GM19025 (cell line): ENCODE data around the gene JAKMIP1.

Source experiments
- ATAC-seq: cut with Tn5 transposase; IDR thresholded peaks from one replicate; pipeline ENCODE4 v1.9.1; 2021; ENCODE audit warnings: mild to moderate bottlenecking, low read depth, moderate library complexity; ENCODE audit not compliant: unreplicated experiment

JAKMIP1 gene

GRCh38 chr4:6204871-6205566 is 4.7 kb upstream of the JAKMIP1 start:
- no peak for ATAC-seq

DNA sequence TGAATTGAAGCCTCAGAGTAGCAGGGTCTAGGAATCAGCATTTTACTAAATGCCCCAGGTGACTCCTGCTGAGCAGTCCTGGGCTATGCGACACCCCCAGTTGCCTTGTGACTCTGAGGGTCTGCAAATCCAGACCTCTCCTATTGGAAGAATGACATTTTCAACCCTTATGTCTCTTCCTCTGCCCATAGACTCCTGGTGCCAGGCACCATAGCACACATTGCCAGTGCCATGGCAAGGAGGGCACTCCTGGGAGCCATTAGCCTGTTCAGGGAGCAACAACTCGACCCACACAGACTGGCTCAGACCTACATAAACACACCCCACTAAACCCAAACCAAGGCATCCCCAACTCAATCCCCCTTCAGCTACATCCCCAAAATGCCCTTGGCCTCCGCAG is 3.7 kb upstream of the JAKMIP1 start:
- no peak for ATAC-seq

GRCh38 chr4:6201580-6202091 is 1.3 kb upstream of the JAKMIP1 start:
- ATAC-seq: no peak

DNA sequence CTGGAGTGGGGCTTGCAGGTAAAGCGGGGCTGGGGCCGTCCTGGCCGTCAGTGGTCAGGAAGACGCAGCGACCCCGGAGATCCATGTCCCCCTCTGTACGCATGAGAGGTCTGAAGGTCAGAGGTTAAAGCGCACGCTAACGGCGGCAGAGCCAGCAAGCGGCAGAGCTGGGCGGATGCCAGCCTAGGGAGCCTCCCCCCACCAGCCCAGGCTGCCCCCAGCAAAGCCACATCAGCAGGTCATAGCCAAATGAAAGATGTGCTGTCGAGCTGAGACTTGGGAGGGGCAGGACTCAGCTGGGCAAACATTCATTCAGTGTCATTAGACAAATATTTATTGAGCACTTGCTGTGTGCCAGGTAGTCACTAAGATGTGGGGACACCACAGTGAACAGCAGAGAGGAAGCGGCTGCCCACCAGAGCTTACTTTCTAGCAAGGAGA is 593 bp upstream of the JAKMIP1 start:
- ATAC-seq: no peak

DNA sequence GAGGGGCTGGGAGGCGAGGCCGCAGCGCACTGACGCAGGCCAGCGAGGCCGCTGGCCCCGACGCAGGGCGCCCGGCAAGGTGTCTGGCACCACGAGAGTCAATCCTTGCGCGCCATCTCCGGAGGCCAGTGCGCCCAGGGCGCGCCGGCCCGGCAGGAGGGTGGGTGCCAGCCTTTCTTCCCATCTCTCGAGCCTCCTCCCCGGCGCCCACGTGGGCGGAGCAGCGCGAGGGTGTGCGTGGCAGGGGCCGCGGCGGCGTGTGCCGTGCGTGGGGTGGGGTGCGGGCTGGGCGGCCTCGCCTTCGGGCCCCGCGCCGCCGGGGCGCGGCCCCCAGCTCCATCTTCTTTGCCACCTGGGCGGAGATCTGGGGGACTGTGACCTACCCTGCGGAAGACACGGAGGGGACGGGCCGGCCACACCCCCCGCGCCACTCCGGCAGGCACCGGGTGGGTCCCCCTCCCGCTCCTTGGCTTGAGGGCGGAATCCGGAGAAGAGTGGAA is 877 bp downstream of the JAKMIP1 start:
- ATAC-seq: no peak

DNA sequence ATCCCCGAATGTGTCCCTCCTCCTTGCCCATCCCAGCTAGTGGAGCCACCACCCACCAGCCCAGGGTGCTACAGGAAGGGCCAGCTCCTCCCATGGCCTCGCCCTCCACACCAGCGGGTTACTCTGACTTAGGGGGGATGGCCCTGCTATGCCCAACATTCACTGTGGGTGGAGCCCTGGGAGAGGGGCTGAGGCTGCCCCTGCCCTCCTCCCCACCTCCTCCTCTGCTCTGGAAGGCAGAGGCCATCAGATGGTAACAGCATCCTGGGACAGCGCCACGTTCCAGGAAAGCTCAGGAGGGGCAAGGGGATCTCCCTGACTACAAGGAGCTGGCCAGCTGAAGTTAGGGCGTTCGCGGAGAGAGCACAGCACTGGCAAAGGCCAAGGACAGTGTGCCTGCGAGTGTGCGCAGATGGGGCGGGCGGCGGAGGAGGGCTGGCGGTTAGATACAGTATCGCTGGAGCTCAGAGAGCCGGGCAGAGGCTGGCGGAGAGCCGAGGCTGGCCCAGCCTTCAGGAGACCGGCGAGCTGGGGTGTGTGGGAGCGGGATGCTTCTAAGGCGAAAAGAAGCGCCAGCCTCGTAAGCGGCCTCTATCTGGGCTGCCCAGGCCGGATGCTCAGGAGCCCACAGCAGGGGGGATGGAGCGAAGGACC is 1.5 kb downstream of the JAKMIP1 start:
- no peak for ATAC-seq

DNA sequence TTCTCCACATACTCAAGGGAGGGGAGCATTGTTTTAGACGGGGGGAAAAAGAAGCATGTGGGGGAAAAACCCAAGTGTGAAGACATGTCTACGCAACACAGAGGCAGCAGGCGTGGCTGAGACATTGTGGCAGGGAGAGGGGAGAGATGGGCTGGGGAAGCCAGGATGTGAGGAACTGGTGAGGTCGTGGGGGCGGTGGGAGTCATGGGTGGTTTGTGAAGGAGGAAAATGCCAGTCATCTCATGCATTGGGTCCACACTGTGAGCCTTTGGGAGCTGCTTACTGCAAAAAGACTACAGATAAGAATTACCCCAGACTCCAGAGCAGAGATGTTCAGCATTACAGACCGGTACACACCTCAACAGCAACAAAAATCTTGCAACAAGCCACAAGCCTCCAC is 2.1 kb downstream of the JAKMIP1 start:
- ATAC-seq: no peak

DNA sequence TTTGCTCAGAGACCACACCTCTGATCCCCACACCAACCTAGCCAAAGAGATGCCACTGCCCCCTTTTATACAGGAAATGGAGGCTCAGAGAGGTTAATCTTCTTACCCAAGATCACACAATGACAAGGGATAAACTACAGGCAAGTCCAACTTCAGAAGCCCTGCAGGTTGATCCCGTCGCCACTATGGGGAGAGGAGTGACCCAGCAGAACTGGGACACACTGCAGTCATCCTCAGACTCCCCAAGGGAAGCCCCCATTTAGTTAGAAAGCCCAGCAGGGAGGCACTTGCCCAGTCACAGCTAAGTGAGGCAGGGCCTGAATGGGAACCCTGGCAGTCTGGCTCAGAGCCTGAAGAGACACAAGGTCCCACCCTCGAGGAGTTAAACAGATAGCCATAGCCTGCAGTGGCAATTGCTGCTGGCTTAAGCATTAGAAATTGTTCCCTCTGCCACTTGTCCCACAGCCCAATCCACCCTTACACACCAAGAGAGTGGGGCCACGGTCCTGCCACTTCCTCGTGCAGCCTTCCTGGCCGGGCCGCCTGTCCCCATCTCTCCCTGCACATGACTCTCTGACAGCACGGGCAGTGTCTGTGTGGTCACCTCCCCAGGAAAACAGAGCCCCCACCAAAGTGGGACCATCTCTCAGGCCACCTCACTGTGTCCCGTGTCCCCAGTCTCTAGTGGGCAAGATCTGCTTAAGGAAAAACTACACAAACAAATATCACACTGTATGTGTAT is 2.7 kb downstream of the JAKMIP1 start:
- no peak for ATAC-seq

GRCh38 chr4:6196871-6197270 is 3.5 kb downstream of the JAKMIP1 start:
- no peak for ATAC-seq

GRCh38 chr4:6196324-6196723 is 4.0 kb downstream of the JAKMIP1 start:
- ATAC-seq: no peak

DNA sequence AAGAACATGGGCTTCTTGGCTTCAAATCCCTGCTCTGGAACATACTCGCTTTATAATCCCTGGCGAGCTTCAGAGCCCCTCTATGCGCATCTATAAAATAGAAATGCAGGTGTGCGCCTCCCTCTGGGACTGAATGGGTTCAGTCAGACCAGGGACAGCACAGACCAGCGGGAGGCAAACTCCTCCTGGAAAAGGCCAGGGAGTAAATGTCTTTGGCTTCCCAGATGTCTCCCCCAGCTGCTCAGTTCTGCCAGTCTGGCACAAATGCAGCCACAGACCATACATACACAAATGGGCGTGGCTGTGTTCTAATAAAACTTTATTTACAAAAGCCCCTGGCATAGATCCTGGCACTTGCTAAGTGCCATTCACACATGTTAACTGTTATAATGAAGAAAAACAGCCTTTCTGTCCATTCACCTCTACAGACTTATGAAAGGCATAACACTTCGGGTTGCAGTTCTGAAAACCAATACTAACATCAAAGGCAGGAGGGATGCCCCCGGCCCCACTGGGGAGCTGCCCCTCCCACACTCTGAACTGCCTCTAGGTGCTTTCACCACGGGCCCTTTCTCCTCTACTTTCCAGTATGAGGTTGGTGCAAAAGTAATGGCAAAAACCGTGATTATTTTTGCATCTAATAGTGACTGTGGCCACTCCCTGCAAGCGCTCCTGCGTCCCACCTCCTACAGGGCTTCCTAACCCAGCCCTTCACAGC is 4.6 kb downstream of the JAKMIP1 start:
- no peak for ATAC-seq

- no peak for ATAC-seq
Measured at GRCh38 chr4:6194458-6195195, 5.7 kb downstream of the JAKMIP1 start.

DNA sequence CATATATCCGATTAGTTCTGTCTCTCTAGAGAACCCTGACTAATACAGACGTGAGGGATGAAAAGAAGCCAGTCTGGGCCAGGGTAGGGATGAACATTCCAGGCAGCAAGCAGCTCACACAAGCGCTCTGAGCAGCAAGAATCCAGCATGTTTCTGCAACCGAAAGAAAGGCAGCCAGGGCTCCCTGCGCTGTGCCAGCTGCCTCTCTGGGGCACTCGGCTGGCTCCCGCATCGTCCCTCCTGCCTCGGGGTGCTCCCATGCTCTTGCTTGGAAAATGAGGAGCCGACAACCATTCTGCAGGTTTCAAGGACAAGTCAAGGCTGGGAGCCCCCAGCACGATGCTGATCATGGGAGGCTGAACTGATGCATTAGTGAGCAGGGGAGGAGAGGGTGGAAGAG is 7.0 kb downstream of the JAKMIP1 start:
- ATAC-seq: no peak

DNA sequence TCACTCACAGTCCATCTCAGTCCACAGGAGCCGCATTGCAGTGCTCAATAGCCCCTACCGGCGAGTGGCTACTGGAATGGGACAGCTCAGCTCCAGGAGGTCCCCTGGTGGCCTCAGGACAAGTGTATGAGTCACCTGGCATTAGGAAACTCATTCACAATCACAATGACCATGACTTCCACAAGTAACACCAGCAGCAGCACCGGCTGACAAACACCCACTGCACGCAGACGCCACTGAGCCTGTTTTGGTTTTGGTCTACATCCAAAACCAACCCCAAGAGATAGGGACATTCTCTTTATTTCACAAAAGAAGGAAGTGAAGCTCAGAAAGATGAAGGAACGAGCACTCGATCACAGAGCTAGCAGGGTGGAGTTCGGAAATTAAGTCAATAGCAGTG is 8.1 kb downstream of the JAKMIP1 start:
- no peak for ATAC-seq

- ATAC-seq: no peak
Measured at GRCh38 chr4:6191448-6192130, 8.8 kb downstream of the JAKMIP1 start.

- ATAC-seq: no peak
Measured at GRCh38 chr4:6190486-6190885, 9.9 kb downstream of the JAKMIP1 start.

GRCh38 chr4:6189511-6189910 is 10.8 kb downstream of the JAKMIP1 start:
- no peak for ATAC-seq

DNA sequence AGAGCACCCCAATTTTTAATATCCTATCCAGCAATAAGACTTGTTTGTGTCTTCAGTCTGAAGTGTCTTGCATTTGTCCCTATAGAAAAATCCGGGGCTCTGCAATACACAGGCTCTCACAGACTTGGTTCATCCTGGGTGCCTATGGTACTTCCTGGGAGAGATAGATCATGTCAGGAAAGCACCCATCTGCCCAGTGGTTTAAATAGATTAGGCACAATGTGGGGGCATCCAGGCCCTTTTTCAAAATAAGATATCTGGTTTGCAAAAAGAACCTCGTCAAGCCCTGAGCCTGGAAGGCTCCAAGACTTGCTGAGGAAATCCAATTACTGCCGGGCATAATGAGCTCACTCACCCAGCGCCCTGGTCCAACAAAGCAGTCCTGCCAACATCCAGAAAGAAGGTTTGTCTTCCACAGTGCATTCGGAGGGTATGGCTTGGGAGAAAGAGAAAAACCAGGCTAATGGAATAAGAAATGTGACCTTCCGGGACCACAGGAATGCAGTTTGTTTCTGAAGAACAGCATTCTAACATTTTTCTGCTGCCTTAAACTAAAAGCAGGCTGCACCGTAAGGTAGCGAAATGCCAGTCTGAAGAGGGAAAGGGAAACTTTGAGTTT is 11.6 kb downstream of the JAKMIP1 start:
- ATAC-seq: no peak

DNA sequence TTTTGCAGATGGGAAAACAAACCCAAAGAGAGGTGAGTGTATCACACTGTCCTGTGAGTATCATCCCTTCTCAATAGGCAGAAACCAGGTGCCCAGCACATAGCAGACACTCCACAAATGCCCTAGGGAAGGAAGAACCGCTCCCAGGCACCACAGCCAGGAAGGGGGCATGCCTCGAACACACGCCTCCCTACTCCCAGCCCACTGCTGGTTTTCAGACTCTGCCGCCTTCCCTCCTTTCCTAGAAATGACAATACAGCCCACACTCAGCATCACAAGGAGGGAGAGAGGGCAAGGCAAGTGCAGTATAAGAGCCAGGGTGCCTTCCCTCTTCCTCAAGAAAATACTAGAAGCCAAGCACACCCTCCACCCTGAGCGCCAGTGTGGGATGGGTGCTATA is 16.2 kb downstream of the JAKMIP1 start:
- ATAC-seq: peak; percentile 1
